ENCODE results near the gene PAQR5. TPM values are rescaled to one million over a fixed set of nuclear protein-coding genes. Genes with fewer than 3 reads are reported as not detected.

Gene PAQR5
- total RNA-seq, 2 donors from 2014 or later, result 6.5 to 11.5 TPM

GRCh38 chr15:69272139-69272538, 26.6 kb upstream of the PAQR5 start:
- TF ChIP-seq POLR2A (IDR thresholded peaks at IDR 0.05) (no peak), CTCF (IDR thresholded peaks at IDR 0.05) (no peak)
- Histone ChIP-seq H3K4me1 (peaks cover 10% of the 10 kb centered on the region), H3K36me3 (replicated peaks in 1 of 2; ENCODE audit: insufficient read depth in 1 of 2, low read depth in 2 of 2) (no peaks in the 10 kb centered on the region), H3K9me3 (no peaks in the 10 kb centered on the region), H3K27me3 (no peaks in the 10 kb centered on the region), H3K4me3 (no peak overlapping the region), H3K27ac (no peak overlapping the region)
- WGBS, 2 donors, result 68 to 73% methylated on average over 3 of the region's 3 CpGs
- intact Hi-C loops (cut with DNase I), result no loop called here
- DNase-seq, result no peak
- ATAC-seq, result no peak

- intact Hi-C loops (cut with DNase I), result no loop called here
- ATAC-seq, result no peak
- DNase-seq, result no peak
- Histone ChIP-seq H3K36me3 (replicated peaks in 1 of 2; ENCODE audit: insufficient read depth in 1 of 2, low read depth in 2 of 2) (no peaks in the 10 kb centered on the region), H3K4me3 (no peak overlapping the region), H3K9me3 (no peaks in the 10 kb centered on the region), H3K4me1 (peaks cover 10% of the 10 kb centered on the region), H3K27me3 (no peaks in the 10 kb centered on the region), H3K27ac (no peak overlapping the region)
- TF ChIP-seq POLR2A (IDR thresholded peaks at IDR 0.05) (no peak), CTCF (IDR thresholded peaks at IDR 0.05) (no peak)
- 86 to 91% methylated on average over 6 of the region's 6 CpGs for WGBS, 2 donors
These were observed 25.8 kb upstream of the PAQR5 start for GRCh38 chr15:69272891-69273290.

GRCh38 chr15:69275074-69275670, 23.5 kb upstream of the PAQR5 start:
- H3K36me3 ChIP-seq (replicated peaks in 1 of 2; ENCODE audit: insufficient read depth in 1 of 2, low read depth in 2 of 2), result no peaks in the 10 kb centered on the region
- no peak overlapping the region for H3K27ac ChIP-seq
- no peak for DNase-seq
- 58 to 64% methylated on average over 4 of the region's 4 CpGs for WGBS, 2 donors
- H3K27me3 ChIP-seq, result no peaks in the 10 kb centered on the region
- H3K9me3 ChIP-seq, result no peaks in the 10 kb centered on the region
- intact Hi-C loops (cut with DNase I), result no loop called here
- ATAC-seq, result no peak
- H3K4me3 ChIP-seq, result no peak overlapping the region
- TF ChIP-seq CTCF (IDR thresholded peaks at IDR 0.05), result no peak
- TF ChIP-seq POLR2A (IDR thresholded peaks at IDR 0.05), result no peak
- H3K4me1 ChIP-seq, result peaks cover 10% of the 10 kb centered on the region

- WGBS, 2 donors, result 29 to 33% methylated on average over 9 of the region's 9 CpGs
These were observed 22.7 kb upstream of the PAQR5 start for GRCh38 chr15:69275933-69276560.

More at GRCh38 chr15:69275933-69276560, 22.7 kb upstream of the PAQR5 start:
- Histone ChIP-seq H3K36me3 (replicated peaks in 1 of 2; ENCODE audit: insufficient read depth in 1 of 2, low read depth in 2 of 2) (no peaks in the 10 kb centered on the region), H3K9me3 (no peaks in the 10 kb centered on the region), H3K27ac (no peak overlapping the region), H3K27me3 (no peaks in the 10 kb centered on the region), H3K4me1 (peaks cover 10% of the 10 kb centered on the region), H3K4me3 (no peak overlapping the region)
- no peak for DNase-seq
- intact Hi-C loops (cut with DNase I), result no loop called here
- no peak for TF ChIP-seq CTCF (IDR thresholded peaks at IDR 0.05)
- TF ChIP-seq POLR2A (IDR thresholded peaks at IDR 0.05), result no peak
- ATAC-seq, result no peak

All from body of pancreas (tissue), 4 donors.